IMR-90 (cell line): Measurements from ENCODE around the gene CSK. TPM values are rescaled to one million over a fixed set of nuclear protein-coding genes. Genes with fewer than 3 reads are reported as not detected.

Experiments used
- ATAC-seq: fragments of 200-7000 bp; cut with Tn5 transposase; 2 replicates; pipeline ENCODE4 v1.9.1; 2020; ENCODE audit warnings: low read depth, mild to moderate bottlenecking, moderate library complexity
- BruUV-seq: library from RNA; stranded (reverse); fragments of 400-500 nt; replicated peaks from 2 replicates; lab custom pipeline; 2021; lab: Mats Ljungman, UMichigan
- CTCF ChIA-PET: fragments of 300-600 bp; formaldehyde crosslinking; extraction: SDS; loops from one replicate; lab custom pipeline; 2021; ENCODE audit warnings: antibody characterized with exemption; lab: Yijun Ruan, JAX
- POLR2A ChIA-PET: fragments of 300-600 bp; sonication (Branson Sonifier 250); formaldehyde crosslinking; loops from one replicate; lab custom pipeline; 2022; ENCODE audit warnings: antibody characterized with exemption; ENCODE audit not compliant: unreplicated experiment; lab: Charles Lee
- DNase-seq: peaks from one replicate; pipeline ENCODE4 v3.0.0; 2013
- H2AFZ ChIP-seq: replicated peaks from 2 replicates; pipeline ENCODE3; 2013; ENCODE audit warnings: low read length, mild to moderate bottlenecking; ENCODE audit not compliant: poor library complexity
- H2AK5ac ChIP-seq: 2 replicates; pipeline ENCODE4 v1.6.1; 2013; ENCODE audit warnings: low read depth, low read length, inconsistent platforms
- H2AK9ac ChIP-seq: replicated peaks from 2 replicates; pipeline ENCODE3; 2013; ENCODE audit warnings: mild to moderate bottlenecking, low read depth, low read length, moderate library complexity; ENCODE audit not compliant: poor library complexity
- H2BK120ac ChIP-seq: 2 replicates; pipeline ENCODE4 v1.6.1; 2013; ENCODE audit warnings: low read depth, low read length, inconsistent platforms
- H2BK15ac ChIP-seq: 3 replicates; pipeline ENCODE4 v1.6.1; 2013; ENCODE audit warnings: low read depth, low read length, inconsistent platforms
- H2BK20ac ChIP-seq: 2 replicates; pipeline ENCODE4 v1.6.1; 2013; ENCODE audit warnings: low read depth, mild to moderate bottlenecking, inconsistent platforms, low read length, moderate library complexity
- H2BK5ac ChIP-seq: 2 replicates; pipeline ENCODE4 v1.6.1; 2013; ENCODE audit warnings: mild to moderate bottlenecking, low read depth, low read length, inconsistent platforms; ENCODE audit not compliant: poor library complexity, severe bottlenecking
- H3K14ac ChIP-seq: replicated peaks from 2 replicates; pipeline ENCODE4 v1.6.1; 2013; ENCODE audit warnings: low read depth, low read length, inconsistent platforms
- H3K18ac ChIP-seq: 2 replicates; pipeline ENCODE4 v1.6.1; 2013; ENCODE audit warnings: low read depth, low read length, control low read depth
- H3K23ac ChIP-seq: 2 replicates; pipeline ENCODE4 v1.6.1; 2013; ENCODE audit warnings: low read depth, low read length, inconsistent platforms
- H3K27ac ChIP-seq: 2 replicates; pipeline ENCODE4 v1.5.1; 2013; ENCODE audit warnings: mild to moderate bottlenecking, control low read depth, low read length; ENCODE audit not compliant: insufficient read depth
- H3K27me3 ChIP-seq: 2 replicates; pipeline ENCODE4 v1.6.1; 2013; ENCODE audit warnings: low read length; ENCODE audit not compliant: control insufficient read depth, insufficient read depth
- H3K36me3 ChIP-seq: 2 replicates; pipeline ENCODE4 v1.6.1; 2013; ENCODE audit warnings: low read length, mixed read lengths; ENCODE audit not compliant: control insufficient read depth, insufficient read depth
- H3K4ac ChIP-seq: 2 replicates; pipeline ENCODE4 v1.6.1; 2013; ENCODE audit warnings: low read depth, low read length, inconsistent platforms
- H3K4me1 ChIP-seq: 2 replicates; pipeline ENCODE4 v1.6.1; 2013; ENCODE audit warnings: low read length, mixed read lengths; ENCODE audit not compliant: control insufficient read depth, insufficient read depth
- H3K4me2 ChIP-seq: 2 replicates; pipeline ENCODE4 v1.6.1; 2013; ENCODE audit warnings: low read depth, mild to moderate bottlenecking, control low read depth, low read length, moderate library complexity
- H3K4me3 ChIP-seq: 2 replicates; pipeline ENCODE4 v1.5.1; 2013; ENCODE audit warnings: low read depth, mild to moderate bottlenecking, control low read depth, low read length, moderate library complexity; ENCODE audit not compliant: insufficient read depth
- H3K56ac ChIP-seq: 2 replicates; pipeline ENCODE4 v1.6.1; 2013; ENCODE audit warnings: low read length, inconsistent platforms; ENCODE audit not compliant: insufficient read depth; ENCODE audit errors: extremely low read depth
- H3K79me1 ChIP-seq, 2 experiments: 2 replicates each; pipeline ENCODE4 v1.6.1; 2013; ENCODE audit warnings: low read length in 2 of 2, inconsistent platforms in 1 of 2, low read depth in 1 of 2
- H3K9ac ChIP-seq: 2 replicates; pipeline ENCODE4 v1.6.1; 2013; ENCODE audit warnings: low read depth, low read length, control low read depth
- H3K9me1 ChIP-seq: 2 replicates; pipeline ENCODE4 v1.6.1; 2013; ENCODE audit warnings: low read length, inconsistent platforms; ENCODE audit not compliant: insufficient read depth
- H3K9me3 ChIP-seq: 2 replicates; pipeline ENCODE4 v1.6.1; 2013; ENCODE audit warnings: low read length; ENCODE audit not compliant: control insufficient read depth, insufficient read depth
- H4K20me1 ChIP-seq: 2 replicates; pipeline ENCODE4 v1.6.1; 2013; ENCODE audit warnings: low read length, inconsistent platforms; ENCODE audit not compliant: insufficient read depth
- H4K5ac ChIP-seq: 2 replicates; pipeline ENCODE4 v1.6.1; 2013; ENCODE audit warnings: mild to moderate bottlenecking, low read depth, low read length, control low read depth
- H4K8ac ChIP-seq, 2 experiments: 2 replicates each; pipeline ENCODE4 v1.6.1; 2013; ENCODE audit warnings: low read depth in 2 of 2, low read length in 2 of 2, control low read depth in 1 of 2, inconsistent platforms in 1 of 2
- H4K91ac ChIP-seq: 2 replicates; pipeline ENCODE4 v1.6.1; 2013; ENCODE audit warnings: low read depth, low read length, inconsistent platforms; ENCODE audit not compliant: insufficient read depth
- CHD1 ChIP-seq: IDR thresholded peaks from 2 replicates; pipeline ENCODE4 v1.6.1; 2012; ENCODE audit warnings: low read depth, low read length, improper control_type of control experiment
- WGBS, 2 experiments: methylation state at CpG; one replicate each; pipeline versions ENCODE4 v1.1.5 to v1.1.7; 2013; ENCODE audit warnings: missing lambda C conversion rate in 2 of 2; ENCODE audit not compliant: insufficient read length in 1 of 2; ENCODE audit errors: extremely low coverage in 2 of 2; 5-methylcytosine and 5-hydroxymethylcytosine counted together
- dilution Hi-C: fragments of 300-500 bp; cut with HindIII; formaldehyde crosslinking; loops from one replicate; pipeline ENCODE4 v1.14.3; 2018; ENCODE audit warnings: low sequenced_read_pairs; ENCODE audit not compliant: unreplicated experiment
- in situ Hi-C: fragments of 300-500 bp; cut with MboI; formaldehyde crosslinking; loops from 3 replicates; pipeline ENCODE4 v1.14.3; 2019; ENCODE audit warnings: low sequenced_read_pairs, inconsistent platforms, mixed read lengths
- intact Hi-C: fragments of 100-400 bp; cut with micrococcal nuclease; formaldehyde crosslinking; loops from 2 replicates; pipeline ENCODE4 v1.10.0; 2022
- polyA plus RNA-seq, 3 experiments: library from polyadenylated mRNA; depleted of rRNA; stranded (reverse); fragments of >200 nt; gene quantifications; 2 replicates each; pipeline ENCODE4 v1.2.3, GENCODE V29; 2012; ENCODE audit warnings: low replicate concordance in 1 of 3
- total RNA-seq: library from RNA; depleted of rRNA; stranded (reverse); fragments of >200 nt; gene quantifications from 2 replicates; pipeline ENCODE4 v1.2.3, GENCODE V29; 2012
- TF ChIP-seq, protein P1 (sequence below): fragments of 150-350 bp; IDR thresholded peaks from 2 replicates; pipeline ENCODE4 v1.6.1; 2017; ENCODE audit warnings: mild to moderate bottlenecking, antibody characterized with exemption, low read length, low read depth
- TF ChIP-seq, protein P2 (sequence below): fragments of 150-350 bp; IDR thresholded peaks from 2 replicates; pipeline ENCODE4 v1.6.1; 2016; ENCODE audit warnings: low read depth, mild to moderate bottlenecking, low read length, moderate library complexity, borderline replicate concordance

The CSK gene
- total and polyA plus RNA-seq, 2 of the 4 experiments (the other 2 are of a cell fraction): 10.8 to 54.0 TPM

DNA sequence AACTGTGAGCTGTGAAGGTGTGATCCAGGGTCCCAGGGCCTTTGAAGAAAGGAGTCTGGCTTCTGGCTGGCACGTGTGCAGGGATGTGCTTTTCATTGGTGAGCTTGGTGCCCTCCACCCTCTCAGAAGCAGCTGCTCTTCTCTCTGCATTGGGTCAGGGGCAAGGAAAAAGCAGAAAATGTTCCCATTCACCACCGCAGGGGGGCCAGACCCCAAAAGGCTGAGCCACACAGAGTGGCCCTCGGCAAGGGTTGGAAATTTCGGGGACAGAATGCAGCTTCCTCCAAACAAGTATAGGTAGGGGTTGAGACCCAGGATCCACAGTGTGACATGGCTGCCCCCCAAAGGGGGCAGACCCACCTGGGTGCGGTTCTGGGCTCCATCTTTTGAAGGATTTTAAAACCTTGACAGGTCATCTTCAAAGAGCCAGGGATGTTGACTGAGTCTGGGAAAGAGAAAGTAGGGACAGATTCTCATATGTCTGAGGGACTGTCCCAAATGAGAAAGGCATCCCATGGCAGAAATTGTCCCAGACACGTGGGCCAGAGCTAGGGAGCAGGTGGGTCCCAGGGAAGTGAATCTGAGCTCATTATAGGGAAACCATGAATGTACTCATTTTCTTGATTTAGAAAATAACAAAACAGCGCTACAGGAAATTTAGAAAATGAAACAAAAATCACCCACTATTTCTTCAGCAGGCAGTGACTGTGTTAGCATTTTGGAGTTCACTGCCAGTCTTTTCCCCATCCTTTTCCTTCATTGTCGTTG is 2.7 kb downstream of the CSK start (continued):
- TF ChIP-seq, protein P1, sequence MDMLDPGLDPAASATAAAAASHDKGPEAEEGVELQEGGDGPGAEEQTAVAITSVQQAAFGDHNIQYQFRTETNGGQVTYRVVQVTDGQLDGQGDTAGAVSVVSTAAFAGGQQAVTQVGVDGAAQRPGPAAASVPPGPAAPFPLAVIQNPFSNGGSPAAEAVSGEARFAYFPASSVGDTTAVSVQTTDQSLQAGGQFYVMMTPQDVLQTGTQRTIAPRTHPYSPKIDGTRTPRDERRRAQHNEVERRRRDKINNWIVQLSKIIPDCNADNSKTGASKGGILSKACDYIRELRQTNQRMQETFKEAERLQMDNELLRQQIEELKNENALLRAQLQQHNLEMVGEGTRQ: no peak

DNA sequence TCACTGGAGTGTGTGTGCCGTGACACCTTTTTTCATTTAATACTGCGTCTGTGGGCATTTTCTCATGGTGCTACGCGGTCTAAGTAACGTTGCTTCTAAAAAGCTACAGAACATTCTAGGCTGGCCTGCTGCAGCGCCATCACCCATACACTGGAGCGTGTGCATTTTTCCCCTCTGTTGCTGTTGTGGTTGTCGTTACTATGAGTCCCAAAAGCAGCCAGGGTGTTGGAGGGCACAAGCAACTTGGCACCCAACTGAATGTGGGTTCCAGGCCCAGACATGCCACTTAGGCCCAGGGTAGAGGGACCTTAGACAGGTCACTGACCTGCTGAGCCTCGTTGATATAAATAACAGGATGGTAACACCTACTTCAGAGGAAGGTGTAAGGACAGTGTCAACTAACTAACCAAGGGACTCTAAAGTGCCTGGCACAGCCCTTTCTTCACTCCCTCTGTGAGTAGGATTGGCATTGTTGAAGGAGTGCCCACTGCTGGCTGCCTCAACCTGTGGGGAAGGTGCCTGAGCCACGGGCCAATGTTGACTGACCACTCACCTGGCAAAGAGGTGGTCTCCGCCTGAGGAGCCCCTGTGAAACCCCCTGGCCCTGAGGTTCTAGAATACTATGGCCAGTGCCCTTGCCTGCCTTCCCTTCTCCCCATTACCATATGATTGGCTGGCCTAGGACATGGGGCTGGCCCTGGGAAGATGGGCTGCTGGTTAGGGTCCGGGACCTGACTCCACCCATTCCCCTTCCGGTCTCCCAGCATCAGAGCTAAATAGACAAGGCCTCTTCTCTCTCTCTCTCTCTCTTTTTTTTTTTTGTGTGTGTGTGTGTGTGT is 3.5 kb downstream of the CSK start:
- dilution Hi-C loops: no loop called here

More for the DNA sequence above, 3.5 kb downstream of the CSK start:
- H3K4me1 ChIP-seq: peaks cover 36% of the 10 kb centered on the region
- H3K18ac ChIP-seq: no peak overlapping the region
- H4K91ac ChIP-seq: no peak overlapping the region
- ChIA-PET CTCF (no interaction called here), POLR2A (no interaction called here)
- H2BK20ac ChIP-seq: no peak overlapping the region
- intact Hi-C loops (no loop called here), in situ Hi-C loops (no loop called here)
- H2BK5ac ChIP-seq: no peak overlapping the region
- no peak overlapping the region for H3K4me3 ChIP-seq
- H2BK120ac ChIP-seq: no peak overlapping the region
- no peak overlapping the region for H2AK5ac ChIP-seq
- no peak for DNase-seq
- H3K4me2 ChIP-seq: no peak overlapping the region
- H2AFZ ChIP-seq: no peak overlapping the region
- H2BK15ac ChIP-seq: no peak overlapping the region
- no TSS peak for BruUV-seq
- H3K9me3 ChIP-seq: no peaks in the 10 kb centered on the region
- H2AK9ac ChIP-seq: no peak overlapping the region
- no peak overlapping the region for H4K8ac ChIP-seq
- H3K23ac ChIP-seq: peak overlapping the region; percentile 15; the same call in 1 of the 2 replicates
- no peak overlapping the region for H3K9ac ChIP-seq
- peaks cover 9 to 85% of the 10 kb centered on the region in 2 experiments; a peak in 3 of 4 replicates for H3K79me1 ChIP-seq
- no peak for ATAC-seq
- peaks cover 30% of the 10 kb centered on the region for H3K9me1 ChIP-seq
- no peak overlapping the region for H3K14ac ChIP-seq
- no peak overlapping the region for H3K27ac ChIP-seq
- H3K56ac ChIP-seq: no peak overlapping the region
- H3K27me3 ChIP-seq: no peaks in the 10 kb centered on the region
- no peak overlapping the region for H4K5ac ChIP-seq
- H3K4ac ChIP-seq: no peak overlapping the region
- peaks cover 72% of the 10 kb centered on the region for H4K20me1 ChIP-seq
- H3K36me3 ChIP-seq: peaks cover 2% of the 10 kb centered on the region; the same call in 1 of the 2 replicates
- WGBS, 2 experiments: 97% methylated on average over 7 of the region's 13 CpGs; no CpG with 5 or more reads in 1 of the 2 experiments
- TF ChIP-seq, protein P2, sequence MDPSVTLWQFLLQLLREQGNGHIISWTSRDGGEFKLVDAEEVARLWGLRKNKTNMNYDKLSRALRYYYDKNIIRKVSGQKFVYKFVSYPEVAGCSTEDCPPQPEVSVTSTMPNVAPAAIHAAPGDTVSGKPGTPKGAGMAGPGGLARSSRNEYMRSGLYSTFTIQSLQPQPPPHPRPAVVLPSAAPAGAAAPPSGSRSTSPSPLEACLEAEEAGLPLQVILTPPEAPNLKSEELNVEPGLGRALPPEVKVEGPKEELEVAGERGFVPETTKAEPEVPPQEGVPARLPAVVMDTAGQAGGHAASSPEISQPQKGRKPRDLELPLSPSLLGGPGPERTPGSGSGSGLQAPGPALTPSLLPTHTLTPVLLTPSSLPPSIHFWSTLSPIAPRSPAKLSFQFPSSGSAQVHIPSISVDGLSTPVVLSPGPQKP: no peak
- TF ChIP-seq CHD1: no peak
